NCI-H1436 (cell line): ENCODE data around the gene NDUFC2.
"Not testable (repeated sequence)": the region's sequence is repeated elsewhere in the genome, so short reads cannot be mapped to it uniquely, and the experiment has no call there.

Experiments
- DNase-seq: peaks from one replicate; lab custom pipeline; 2025; lab: John Stamatoyannopoulos, UW

NDUFC2 gene

GRCh38 chr11:78080084-78080817 is 589 bp upstream of the NDUFC2 start:
- DNase-seq: no peak

DNA sequence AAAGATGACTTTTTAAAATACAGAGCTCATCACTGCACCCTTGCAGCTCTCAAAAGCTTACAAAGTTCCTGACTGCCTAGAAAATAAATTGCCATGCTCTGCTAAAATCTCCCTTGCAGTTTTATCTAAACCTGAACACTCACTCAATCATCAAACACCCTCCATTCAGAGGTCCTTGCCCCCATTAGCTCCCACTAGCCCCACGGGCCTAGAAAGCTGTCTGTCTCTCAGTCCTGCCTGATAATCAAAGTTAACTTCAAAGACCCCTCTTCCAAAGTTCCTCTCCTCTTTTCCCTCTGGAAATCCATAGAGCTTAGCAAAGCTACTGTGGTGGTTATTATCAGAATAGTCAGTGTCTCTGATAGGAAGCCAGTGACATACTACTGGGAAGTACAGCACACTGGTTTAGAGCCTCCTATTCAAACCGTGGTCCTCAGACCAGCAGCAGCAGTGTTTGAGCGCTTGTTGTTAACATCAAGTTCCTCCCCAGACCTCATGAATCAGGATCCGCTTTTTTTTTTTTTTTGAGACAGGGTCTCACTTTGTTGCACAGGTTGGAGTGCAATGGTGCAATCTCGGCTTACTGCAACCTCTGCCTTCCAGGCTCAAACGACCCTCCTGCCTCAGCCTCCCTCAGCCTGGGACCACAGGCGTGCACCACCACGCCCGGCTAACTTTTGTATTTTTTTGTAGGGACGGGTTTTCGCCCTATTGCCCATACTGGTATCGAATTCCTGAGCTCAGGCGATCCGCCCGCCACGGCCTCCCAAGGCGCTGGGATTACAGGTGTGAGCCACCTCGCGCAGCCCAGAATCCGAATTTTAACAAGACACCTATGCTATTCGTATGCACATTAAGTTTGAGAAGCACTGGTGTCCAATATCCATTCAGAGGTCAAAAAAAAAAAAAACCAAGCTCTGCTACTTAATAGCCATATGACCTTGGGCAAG is 1.2 kb downstream of the NDUFC2 start:
- no peak for DNase-seq

- DNase-seq: not testable (repeated sequence)
Measured at GRCh38 chr11:78077592-78077991, 2.1 kb downstream of the NDUFC2 start.

DNA sequence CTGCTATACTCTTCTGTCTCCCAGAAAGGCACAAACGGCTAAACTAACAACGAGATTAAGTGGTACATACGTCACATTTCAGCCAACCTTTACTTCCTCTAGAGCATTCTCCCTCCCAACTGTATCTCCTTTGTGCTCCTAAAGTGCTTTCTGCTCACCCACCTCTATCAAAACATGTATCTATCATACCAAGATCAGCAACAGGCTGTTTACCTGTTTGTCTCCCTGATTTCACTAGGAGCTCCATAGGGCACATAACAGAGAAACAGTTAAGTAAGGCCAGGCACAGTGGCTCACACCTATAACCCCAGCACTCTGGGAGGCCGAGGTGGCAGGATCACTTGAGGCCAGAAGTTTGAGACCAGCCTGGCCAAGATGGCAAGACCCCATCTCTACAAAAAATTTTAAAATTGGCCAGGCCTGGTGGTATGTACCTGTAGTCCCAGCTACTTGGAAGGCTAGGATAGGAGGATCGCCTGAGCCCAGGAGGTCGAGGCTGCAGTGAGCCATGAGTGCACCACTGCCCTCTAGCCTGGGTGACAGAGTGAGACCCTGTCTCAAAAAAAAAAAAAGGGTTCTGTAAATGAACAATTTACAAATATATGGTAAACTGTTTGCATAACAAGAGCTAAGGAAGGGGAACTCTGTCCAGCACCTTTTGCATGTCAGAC is 2.8 kb downstream of the NDUFC2 start:
- DNase-seq: no peak

GRCh38 chr11:78074756-78075155 is 4.9 kb downstream of the NDUFC2 start:
- no peak for DNase-seq

GRCh38 chr11:78072455-78072854 is 7.2 kb downstream of the NDUFC2 start:
- DNase-seq: no peak

- no peak for DNase-seq
Measured at GRCh38 chr11:78071717-78072116, 7.9 kb downstream of the NDUFC2 start.

GRCh38 chr11:78070621-78071020 is 9.0 kb downstream of the NDUFC2 start:
- no peak for DNase-seq

DNA sequence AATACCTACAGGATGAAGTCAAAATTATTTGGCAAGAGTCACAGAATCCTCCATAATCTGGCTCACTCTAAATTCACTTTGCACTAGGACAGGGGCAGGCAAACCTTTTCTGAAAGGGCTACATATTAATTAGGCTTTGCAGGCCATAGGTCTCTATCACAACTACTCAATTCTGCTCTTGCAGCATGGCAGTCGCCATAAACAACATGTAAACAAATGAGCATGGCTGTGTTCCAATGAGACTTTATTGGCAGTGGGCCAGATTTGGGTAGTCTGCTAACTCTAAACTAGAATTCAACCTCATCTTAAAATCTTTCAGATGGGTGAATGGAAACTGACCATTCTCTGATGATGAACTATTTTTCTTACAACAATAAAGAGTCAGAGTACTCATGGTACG is 10.2 kb downstream of the NDUFC2 start:
- DNase-seq: no peak

DNA sequence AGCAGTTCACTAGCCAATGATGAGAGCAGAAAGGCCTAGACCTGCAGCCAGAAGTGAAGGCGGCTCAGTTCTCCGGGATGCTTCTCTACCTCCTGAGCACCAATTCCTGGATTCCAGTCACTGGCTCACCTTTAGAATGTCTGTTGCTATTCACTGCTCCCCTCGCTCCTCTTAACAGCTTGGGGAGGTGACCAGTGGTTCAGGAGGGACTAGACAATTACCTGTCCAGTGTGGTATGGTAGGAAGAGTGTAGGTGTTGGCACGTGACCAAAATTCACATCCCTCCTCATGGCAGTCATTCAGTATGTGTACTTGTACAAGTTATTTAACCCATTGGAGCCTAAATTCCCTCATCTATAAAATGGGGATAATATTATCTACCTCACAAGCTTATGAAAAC is 12.0 kb downstream of the NDUFC2 start:
- no peak for DNase-seq

DNA sequence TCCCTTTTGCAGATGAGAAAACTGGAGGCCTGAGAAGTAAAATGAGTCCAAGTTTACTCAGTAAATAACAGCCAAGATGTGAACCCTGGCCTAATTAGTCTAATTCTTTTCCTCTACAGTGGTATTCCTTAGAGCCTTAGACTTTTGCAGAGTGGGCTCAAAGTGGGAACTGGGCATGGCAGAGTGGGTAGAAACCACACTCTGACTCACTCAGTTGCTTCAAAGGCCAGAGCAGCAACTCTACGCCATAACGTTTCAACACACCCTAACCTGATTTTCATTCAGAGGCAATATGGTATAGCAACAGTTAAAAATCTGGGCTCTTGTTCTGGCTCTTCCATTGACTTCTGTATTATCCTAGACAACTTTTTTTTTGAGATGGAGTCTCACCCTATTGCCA is 13.2 kb downstream of the NDUFC2 start:
- DNase-seq: no peak

- no peak for DNase-seq
Measured at GRCh38 chr11:78065203-78065602, 14.5 kb downstream of the NDUFC2 start.

DNA sequence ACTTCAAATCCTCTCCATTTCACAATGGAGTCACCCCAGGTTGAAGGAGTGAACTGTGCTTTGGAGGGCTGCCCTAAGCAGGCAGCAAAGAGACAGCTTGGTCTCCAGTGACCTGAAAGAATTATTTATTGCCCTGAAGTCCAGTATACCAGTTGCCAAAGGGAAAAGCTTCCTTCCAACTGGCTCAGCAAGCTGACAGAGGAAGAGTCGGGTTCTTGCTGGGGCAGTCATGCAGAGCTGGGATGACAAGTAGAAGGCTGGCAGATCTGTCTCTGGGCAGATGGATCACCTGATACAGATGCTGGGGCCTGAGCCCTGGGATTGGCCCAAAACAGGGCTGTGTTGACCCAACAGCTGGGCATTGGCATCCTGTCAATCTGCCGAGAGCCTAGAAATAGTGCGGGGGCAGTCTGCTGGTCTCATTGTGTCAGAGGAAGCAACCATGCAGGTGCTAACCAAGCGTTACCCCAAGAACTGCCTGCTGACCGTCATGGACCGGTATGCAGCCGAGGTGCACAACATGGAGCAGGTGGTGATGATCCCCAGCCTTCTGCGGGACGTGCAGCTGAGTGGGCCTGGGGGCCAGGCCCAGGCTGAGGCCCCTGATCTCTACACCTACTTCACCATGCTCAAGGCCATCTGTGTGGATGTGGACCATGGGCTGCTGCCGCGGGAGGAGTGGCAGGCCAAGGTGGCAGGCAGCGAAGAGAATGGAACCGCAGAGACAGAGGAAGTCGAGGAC is 16.1 kb downstream of the NDUFC2 start, which contains the start of gene THRSP:
Gene THRSP, plus strand, starts transcription at position 422 of the 742 bp plus-strand sequence. Its CDS starts 21 bp downstream, at position 443.
- DNase-seq: no peak

- DNase-seq: no peak
Measured at GRCh38 chr11:78062671-78063070, 17.0 kb downstream of the NDUFC2 start.

GRCh38 chr11:78061921-78062311 is 17.7 kb downstream of the NDUFC2 start:
- no peak for DNase-seq

GRCh38 chr11:78061088-78061920 is 18.4 kb downstream of the NDUFC2 start:
- DNase-seq: no peak

- DNase-seq: no peak
Measured at GRCh38 chr11:78060533-78060932, 19.1 kb downstream of the NDUFC2 start.

GRCh38 chr11:78059749-78060328 is 19.8 kb downstream of the NDUFC2 start:
- DNase-seq: not testable (repeated sequence)

GRCh38 chr11:78057462-78058055 is 22.1 kb downstream of the NDUFC2 start:
- DNase-seq: no peak

- no peak for DNase-seq
Measured at GRCh38 chr11:78056093-78056492, 23.6 kb downstream of the NDUFC2 start.
